HepG2 (cell line): Measurements from ENCODE around the gene CFAP90. TPM values are rescaled to one million over a fixed set of nuclear protein-coding genes. Genes with fewer than 3 reads are reported as not detected.

Experiments
- ATAC-seq: fragments of 200-7000 bp; cut with Tn5 transposase; 3 replicates; pipeline ENCODE4 v1.9.1; 2020; ENCODE audit warnings: mild to moderate bottlenecking, moderate library complexity
- BruUV-seq: library from RNA; stranded (reverse); fragments of 400-500 nt; replicated peaks from 2 replicates; lab custom pipeline; 2021; lab: Mats Ljungman, UMichigan
- CTCF ChIA-PET: fragments of 300-600 bp; formaldehyde crosslinking; extraction: SDS; loops from one replicate; lab custom pipeline; 2021; ENCODE audit warnings: low total read pairs, inconsistent platforms, low intra/inter-chr PET ratio; lab: Yijun Ruan, JAX
- POLR2A ChIA-PET: fragments of 350-600 bp; sonication (Branson Sonifier 250); formaldehyde crosslinking; loops from one replicate; lab custom pipeline; 2020; ENCODE audit warnings: antibody characterized with exemption, inconsistent platforms; lab: Yijun Ruan, JAX
- DNase-seq: peaks from one replicate; pipeline ENCODE4 v3.0.0-alpha.2; 2015; ENCODE audit warnings: low spot score
- FAIRE-seq: peaks from 3 replicates; lab custom pipeline; 2011; peaks lifted over from hg19 to GRCh38; lab: Jason Lieb, UNC
- H2AFZ ChIP-seq: one replicate; pipeline ENCODE4 v1.6.1; 2011; ENCODE audit warnings: low read length, inconsistent platforms
- H3K27ac ChIP-seq: fragments of 300-600 bp; 3 replicates; pipeline ENCODE4 v1.8.0; 2011; ENCODE audit warnings: mixed run types, mild to moderate bottlenecking, mixed read lengths, low read length, inconsistent platforms; ENCODE audit not compliant: insufficient read depth; ENCODE audit errors: extremely low read length
- H3K27me3 ChIP-seq, 2 experiments: fragments of 200-600 bp in 1 of 2; 2 replicates in 1 of 2; 3 replicates in 1 of 2; pipeline versions ENCODE4 v1.6.0 to v1.8.0; 2011; ENCODE audit warnings: low read length in 2 of 2, mild to moderate bottlenecking in 2 of 2, moderate library complexity in 2 of 2, inconsistent platforms in 1 of 2; ENCODE audit not compliant: insufficient read depth in 2 of 2, control insufficient read depth in 1 of 2
- H3K36me3 ChIP-seq, 2 experiments: fragments of 200-600 bp in 1 of 2; replicated peaks in 1 of 2; 2 replicates in 1 of 2; 3 replicates in 1 of 2; pipeline versions ENCODE4 v1.5.1 to v1.8.0; 2011; ENCODE audit warnings: low read length in 2 of 2, inconsistent platforms in 1 of 2; ENCODE audit not compliant: insufficient read depth in 2 of 2, control insufficient read depth in 1 of 2
- H3K4me1 ChIP-seq: 2 replicates; pipeline ENCODE4 v1.5.1; 2012; ENCODE audit warnings: low read length, inconsistent platforms; ENCODE audit not compliant: insufficient read depth
- H3K4me2 ChIP-seq: 2 replicates; pipeline ENCODE4 v1.6.0; 2011; ENCODE audit warnings: low read depth, low read length, inconsistent platforms
- H3K4me3 ChIP-seq, 3 experiments: fragments of 200-600 bp in 1 of 3; sonication (generic), shearing (Covaris generic) in 1 of 3; replicated peaks in 1 of 3; 2 replicates each; pipeline ENCODE4 v1.5.1; 2011 to 2016; ENCODE audit warnings: low read length in 3 of 3, inconsistent platforms in 2 of 3, low read depth in 2 of 3, mild to moderate bottlenecking in 2 of 3, control low read depth in 1 of 3, mixed read lengths in 1 of 3; ENCODE audit not compliant: insufficient read depth in 1 of 3
- H3K79me2 ChIP-seq: one replicate; pipeline ENCODE4 v1.6.1; 2011; ENCODE audit warnings: low read length, inconsistent platforms; ENCODE audit not compliant: insufficient read depth
- H3K9ac ChIP-seq: 2 replicates; pipeline ENCODE4 v1.6.0; 2011; ENCODE audit warnings: mild to moderate bottlenecking, low read depth, low read length, inconsistent platforms; ENCODE audit not compliant: insufficient read depth
- H3K9me3 ChIP-seq: 2 replicates; pipeline ENCODE4 v1.5.1; 2012; ENCODE audit warnings: mild to moderate bottlenecking, low read length
- H4K20me1 ChIP-seq: 2 replicates; pipeline ENCODE4 v1.6.0; 2011; ENCODE audit warnings: inconsistent platforms, mild to moderate bottlenecking, low read length, moderate library complexity; ENCODE audit not compliant: insufficient read depth
- DPF2 ChIP-seq: sonication (generic); formaldehyde crosslinking; IDR thresholded peaks from 2 replicates; pipeline ENCODE4 v1.4.0; 2020; ENCODE audit warnings: mild to moderate bottlenecking, low read depth, missing genetic modification reagents, borderline replicate concordance
- ETV6 ChIP-seq: sonication (generic); formaldehyde crosslinking; conservative IDR thresholded peaks from 2 replicates; pipeline ENCODE4 v1.4.0; 2020; ENCODE audit warnings: missing genetic modification reagents
- FOXC1 ChIP-seq: sonication (generic); formaldehyde crosslinking; IDR thresholded peaks from 2 replicates; pipeline ENCODE4 v1.8.0; 2022; ENCODE audit warnings: mild to moderate bottlenecking, missing genetic modification reagents, borderline replicate concordance
- HOXA7 ChIP-seq: sonication (generic); formaldehyde crosslinking; IDR thresholded peaks from 2 replicates; pipeline ENCODE4 v1.8.1; 2022; ENCODE audit warnings: mild to moderate bottlenecking, missing genetic modification reagents, moderate library complexity
- MYNN ChIP-seq: sonication (generic); formaldehyde crosslinking; IDR thresholded peaks from 2 replicates; pipeline ENCODE4 v1.4.0; 2020; ENCODE audit warnings: mild to moderate bottlenecking, low read depth, missing genetic modification reagents
- NFKB2 ChIP-seq: sonication (generic); formaldehyde crosslinking; IDR thresholded peaks from 2 replicates; pipeline ENCODE4 v1.4.0; 2020; ENCODE audit warnings: missing genetic modification reagents, borderline replicate concordance
- PAF1 ChIP-seq: IDR thresholded peaks from 2 replicates; pipeline ENCODE4 v1.6.1; 2016; ENCODE audit warnings: missing genetic modification reagents, missing compliant biosample characterization
- RBFOX2 ChIP-seq: fragments of 200-400 bp; formaldehyde crosslinking; IDR thresholded peaks from 2 replicates; pipeline ENCODE4 v1.6.1; 2017; ENCODE audit warnings: low read depth, mild to moderate bottlenecking, low read length
- ZBTB1 ChIP-seq: sonication (generic); formaldehyde crosslinking; IDR thresholded peaks from 2 replicates; pipeline ENCODE4 v1.4.0; 2020; ENCODE audit warnings: missing genetic modification reagents, borderline replicate concordance
- ZC3H4 ChIP-seq: sonication (generic); formaldehyde crosslinking; IDR thresholded peaks from 2 replicates; pipeline ENCODE4 v1.4.0; 2020; ENCODE audit warnings: missing genetic modification reagents, borderline replicate concordance
- ZNF354B ChIP-seq: sonication (generic); formaldehyde crosslinking; IDR thresholded peaks from 2 replicates; pipeline ENCODE4 v1.8.0; 2022; ENCODE audit warnings: mild to moderate bottlenecking, missing genetic modification reagents
- ZNF430 ChIP-seq: sonication (generic); formaldehyde crosslinking; IDR thresholded peaks from 2 replicates; pipeline ENCODE4 v1.9.0; 2021; ENCODE audit warnings: mild to moderate bottlenecking, missing genetic modification reagents
- ZNF460 ChIP-seq: sonication (generic); formaldehyde crosslinking; IDR thresholded peaks from 2 replicates; pipeline ENCODE4 v1.5.1; 2020; ENCODE audit warnings: missing genetic modification reagents, mild to moderate bottlenecking, borderline replicate concordance
- ZNF710 ChIP-seq: sonication (generic); formaldehyde crosslinking; IDR thresholded peaks from 2 replicates; pipeline ENCODE4 v1.5.0; 2020; ENCODE audit warnings: mild to moderate bottlenecking, missing genetic modification reagents, borderline replicate concordance
- ZNF775 ChIP-seq: sonication (generic); formaldehyde crosslinking; IDR thresholded peaks from 2 replicates; pipeline ENCODE4 v1.4.0; 2020; ENCODE audit warnings: missing genetic modification reagents, mild to moderate bottlenecking, moderate library complexity, borderline replicate concordance
- WGBS: methylation state at CpG from one replicate; pipeline ENCODE4 v1.1.6; 2017; ENCODE audit warnings: low lambda C conversion rate; 5-methylcytosine and 5-hydroxymethylcytosine counted together
- in situ Hi-C: cut with HindIII; loops from 2 replicates; pipeline ENCODE4 v1.10.0; 2017; ENCODE audit warnings: low pct_unique_long_range_greater_than_20kb; ENCODE audit not compliant: extremely low pct_ligation_motif_present
- intact Hi-C: fragments of 100-400 bp; cut with micrococcal nuclease; formaldehyde crosslinking; loops from one replicate; pipeline ENCODE4 v1.10.0; 2022; ENCODE audit not compliant: unreplicated experiment
- polyA plus RNA-seq, 8 experiments: library from polyadenylated mRNA; depleted of rRNA in 3 of 8; stranded (reverse) in 7 of 8; unstranded in 1 of 8; fragments of >200 nt; fragmentation: Illumina TruSeq in 4 of 8; extraction: Trizol in 4 of 8; gene quantifications; 2 replicates each; pipeline versions ENCODE4 v1.2.1 to v1.2.3, GENCODE V29; 2011 to 2016; ENCODE audit warnings: low read depth in 4 of 8, missing spikeins in 1 of 8, mixed read lengths in 1 of 8; ENCODE audit not compliant: insufficient read depth in 1 of 8
- total RNA-seq, 5 experiments: library from RNA; depleted of rRNA; stranded (reverse); fragments of >200 nt; fragmentation: Illumina TruSeq; extraction: Trizol; gene quantifications; 2 replicates each; pipeline ENCODE4 v1.2.3, GENCODE V29; 2016; ENCODE audit warnings: low read depth in 1 of 5

The CFAP90 gene
- total and polyA plus RNA-seq, 2 of the 13 experiments (the other 11 are each of a cell fraction or from before 2014, with no cell fraction given): 0.11 TPM; not detected in 1

GRCh38 chr5:7801891-7802614, 48.9 kb downstream of the CFAP90 start:
- no peaks in the 10 kb centered on the region for H3K9me3 ChIP-seq
- no TSS peak for BruUV-seq
- H3K36me3 ChIP-seq: no peaks in the 10 kb centered on the region
- H3K4me2 ChIP-seq: no peak overlapping the region
- H3K79me2 ChIP-seq: no peaks in the 10 kb centered on the region
- ChIA-PET CTCF (no interaction called here), POLR2A (no interaction called here)
- ATAC-seq (no peak), FAIRE-seq (no peak), DNase-seq (no peak)
- no peak overlapping the region for H2AFZ ChIP-seq
- H3K27me3 ChIP-seq: peaks cover 0 to 8% of the 10 kb centered on the region in 2 experiments; a peak in 1 of 5 replicates
- H3K27ac ChIP-seq: no peak overlapping the region
- WGBS: 22% methylated on average over 6 of the region's 14 CpGs
- intact Hi-C loops: no loop called here
- H4K20me1 ChIP-seq: no peaks in the 10 kb centered on the region
- no peaks in the 10 kb centered on the region for H3K4me1 ChIP-seq
- no peak overlapping the region for H3K4me3 ChIP-seq
- in situ Hi-C loops: no loop called here
- no peak for TF ChIP-seq ZNF710 (CRISPR knock-in tag)
- H3K9ac ChIP-seq: no peak overlapping the region

- H3K9me3 ChIP-seq: no peaks in the 10 kb centered on the region
- intact Hi-C loops: no loop called here
- no peaks in the 10 kb centered on the region for H3K36me3 ChIP-seq
- H3K27ac ChIP-seq: no peak overlapping the region
- H3K79me2 ChIP-seq: no peaks in the 10 kb centered on the region
- POLR2A ChIA-PET: no interaction called here
- in situ Hi-C loops: no loop called here
- CTCF ChIA-PET: no interaction called here
- no peaks in the 10 kb centered on the region for H3K4me1 ChIP-seq
- peaks cover 3 to 7% of the 10 kb centered on the region in 2 experiments; a peak in 2 of 5 replicates for H3K27me3 ChIP-seq
- no peaks in the 10 kb centered on the region for H4K20me1 ChIP-seq
- no peak overlapping the region for H3K9ac ChIP-seq
- BruUV-seq: no TSS peak
- DNase-seq (no peak), ATAC-seq (no peak), FAIRE-seq (no peak)
- H3K4me3 ChIP-seq: no peak overlapping the region
- 0% methylated on average over 1 of the region's 3 CpGs for WGBS
- H2AFZ ChIP-seq: no peak overlapping the region
- H3K4me2 ChIP-seq: no peak overlapping the region
- TF ChIP-seq ETV6 (CRISPR knock-in tag) (no peak), RBFOX2 (no peak), ZNF460 (CRISPR knock-in tag) (no peak), HOXA7 (CRISPR knock-in tag) (no peak), ZC3H4 (CRISPR knock-in tag) (no peak), MYNN (CRISPR knock-in tag) (no peak), PAF1 (CRISPR knock-in tag) (no peak), NFKB2 (CRISPR knock-in tag) (no peak), ZNF775 (CRISPR knock-in tag) (no peak), ZBTB1 (CRISPR knock-in tag) (no peak), FOXC1 (CRISPR knock-in tag) (no peak), ZNF354B (CRISPR knock-in tag) (no peak), DPF2 (CRISPR knock-in tag) (no peak), ZNF430 (CRISPR knock-in tag) (no peak)
These were observed 55.6 kb downstream of the CFAP90 start for GRCh38 chr5:7795306-7795705.
